Kidney epithelial cell (primary cell): ENCODE measurements around the gene SPRED2. TPM values are rescaled to one million over a fixed set of nuclear protein-coding genes. Genes with fewer than 3 reads are reported as not detected.

Source experiments
- DNase-seq: peaks from one replicate; pipeline ENCODE4 v3.0.0-alpha.2; 2010; ENCODE audit warnings: low read depth
- H3K27me3 ChIP-seq: 2 replicates; pipeline ENCODE4 v1.6.0; 2011; ENCODE audit warnings: low read length; ENCODE audit not compliant: control insufficient read depth, insufficient read depth
- H3K36me3 ChIP-seq: 2 replicates; pipeline ENCODE4 v1.5.1; 2011; ENCODE audit warnings: low read length; ENCODE audit not compliant: control insufficient read depth, insufficient read depth
- H3K4me3 ChIP-seq: 2 replicates; pipeline ENCODE4 v1.5.1; 2011; ENCODE audit warnings: low read depth, mild to moderate bottlenecking, control low read depth, low read length
- total RNA-seq: library from RNA; depleted of rRNA; stranded (reverse); fragments of >200 nt; gene quantifications from 2 replicates; pipeline ENCODE4 v1.2.3, GENCODE V29; 2015
- TF ChIP-seq, protein P1 (sequence below): IDR thresholded peaks from 2 replicates; pipeline ENCODE4 v1.5.1; 2011; ENCODE audit warnings: mild to moderate bottlenecking, moderate library complexity, low read length, control low read depth, inconsistent platforms; ENCODE audit not compliant: insufficient read depth, poor library complexity, severe bottlenecking

Gene SPRED2
- total RNA-seq, 1 donor from 2014 or later, result 18.4 TPM

DNA sequence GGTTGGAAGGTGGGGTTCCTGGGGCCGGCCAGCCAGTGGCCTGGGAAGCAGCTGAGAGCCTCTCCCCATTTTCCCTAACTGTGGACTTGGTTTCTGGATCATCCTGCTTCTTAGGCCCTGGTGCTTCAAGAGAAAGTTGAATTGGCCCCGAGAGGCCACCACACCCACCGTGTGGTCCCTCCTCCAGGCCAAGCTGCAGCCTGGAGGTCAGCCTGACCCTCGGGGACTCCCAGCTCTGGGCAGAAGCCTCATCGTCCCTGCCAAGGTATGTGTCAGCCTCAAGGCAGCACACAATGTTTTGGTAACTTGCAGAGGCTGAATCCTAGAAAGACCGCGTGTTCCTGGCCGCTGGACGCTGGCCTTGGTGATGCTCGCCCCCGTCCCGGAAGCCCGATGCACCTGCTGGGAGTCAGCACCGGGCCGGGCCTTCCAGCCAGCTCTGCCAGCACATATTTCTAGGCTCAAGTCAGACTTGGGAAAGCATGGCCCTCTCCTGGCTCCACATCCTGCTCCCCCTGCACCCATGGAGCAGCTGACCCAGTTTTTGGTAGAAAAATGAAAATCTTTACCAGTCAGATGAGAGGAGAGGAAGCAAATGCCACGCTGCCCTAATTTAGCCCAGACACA lies 132.2 kb downstream of the SPRED2 start:
- Histone ChIP-seq H3K27me3 (no peaks in the 10 kb centered on the region), H3K4me3 (no peak overlapping the region), H3K36me3 (no peaks in the 10 kb centered on the region)
- TF ChIP-seq, protein P1, sequence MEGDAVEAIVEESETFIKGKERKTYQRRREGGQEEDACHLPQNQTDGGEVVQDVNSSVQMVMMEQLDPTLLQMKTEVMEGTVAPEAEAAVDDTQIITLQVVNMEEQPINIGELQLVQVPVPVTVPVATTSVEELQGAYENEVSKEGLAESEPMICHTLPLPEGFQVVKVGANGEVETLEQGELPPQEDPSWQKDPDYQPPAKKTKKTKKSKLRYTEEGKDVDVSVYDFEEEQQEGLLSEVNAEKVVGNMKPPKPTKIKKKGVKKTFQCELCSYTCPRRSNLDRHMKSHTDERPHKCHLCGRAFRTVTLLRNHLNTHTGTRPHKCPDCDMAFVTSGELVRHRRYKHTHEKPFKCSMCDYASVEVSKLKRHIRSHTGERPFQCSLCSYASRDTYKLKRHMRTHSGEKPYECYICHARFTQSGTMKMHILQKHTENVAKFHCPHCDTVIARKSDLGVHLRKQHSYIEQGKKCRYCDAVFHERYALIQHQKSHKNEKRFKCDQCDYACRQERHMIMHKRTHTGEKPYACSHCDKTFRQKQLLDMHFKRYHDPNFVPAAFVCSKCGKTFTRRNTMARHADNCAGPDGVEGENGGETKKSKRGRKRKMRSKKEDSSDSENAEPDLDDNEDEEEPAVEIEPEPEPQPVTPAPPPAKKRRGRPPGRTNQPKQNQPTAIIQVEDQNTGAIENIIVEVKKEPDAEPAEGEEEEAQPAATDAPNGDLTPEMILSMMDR, result no peak
- DNase-seq, result no peak

DNA sequence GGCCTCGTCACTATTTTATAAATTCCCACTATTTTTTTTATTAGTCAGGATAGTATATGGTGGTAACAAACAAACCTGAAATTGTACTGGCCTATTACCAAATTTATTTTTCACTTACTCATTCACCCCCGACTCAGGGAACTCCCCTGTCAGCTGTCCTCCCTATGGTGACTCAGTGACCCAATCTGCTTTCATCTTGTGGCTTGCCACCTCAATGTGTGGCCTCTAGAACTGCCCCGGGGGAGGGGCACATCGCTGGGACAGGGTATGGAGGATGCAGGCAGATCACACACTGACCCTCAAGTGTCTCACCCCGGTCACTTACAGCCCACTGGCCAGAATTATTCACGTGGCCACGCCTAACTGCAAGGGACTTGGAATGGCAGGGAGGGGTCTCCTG lies 133.2 kb downstream of the SPRED2 start:
- no peaks in the 10 kb centered on the region for H3K36me3 ChIP-seq
- no peak overlapping the region for H3K4me3 ChIP-seq
- H3K27me3 ChIP-seq, result no peaks in the 10 kb centered on the region
- TF ChIP-seq, protein P1, result no peak
- no peak for DNase-seq

DNA sequence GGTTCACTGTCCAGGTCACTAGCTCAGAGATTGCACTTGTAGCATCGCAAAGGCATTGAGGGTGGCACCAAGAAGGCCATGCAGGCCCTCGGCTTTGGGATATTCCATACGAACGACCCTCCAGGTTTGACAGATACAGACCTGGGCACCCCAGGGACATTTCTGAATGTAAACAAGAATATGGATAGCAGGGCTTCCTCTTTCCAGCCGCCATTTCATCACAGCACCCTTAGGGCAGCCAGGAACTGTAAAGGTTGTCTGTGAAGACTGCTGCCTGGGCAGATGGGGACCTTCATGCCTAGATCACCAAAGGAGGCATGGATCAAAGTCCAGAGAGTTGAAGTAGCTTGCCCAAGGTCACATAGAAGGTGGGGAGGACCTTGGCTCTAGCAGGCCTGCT lies 134.3 kb downstream of the SPRED2 start:
- no peak for DNase-seq
- no peaks in the 10 kb centered on the region for H3K27me3 ChIP-seq
- TF ChIP-seq, protein P1, result no peak
- H3K4me3 ChIP-seq, result no peak overlapping the region
- no peaks in the 10 kb centered on the region for H3K36me3 ChIP-seq

DNA sequence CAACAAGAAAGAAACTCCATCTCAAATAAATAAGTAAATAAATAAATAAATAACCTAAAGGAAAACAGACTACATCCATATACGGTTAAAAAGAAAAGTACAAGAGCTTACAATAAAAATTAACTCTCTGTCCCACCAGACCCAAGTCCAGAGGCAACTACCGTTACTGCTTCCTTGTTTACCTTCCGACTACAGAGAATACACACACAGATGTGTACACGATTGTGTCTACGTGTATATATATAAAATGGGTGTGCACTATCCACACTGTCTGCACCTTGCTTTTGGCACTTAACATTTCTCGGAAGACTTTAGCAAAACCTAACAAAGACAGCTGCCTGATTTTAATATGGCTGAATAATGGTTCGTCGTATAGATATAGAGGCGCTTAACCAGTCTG lies 134.9 kb downstream of the SPRED2 start:
- Histone ChIP-seq H3K36me3 (no peaks in the 10 kb centered on the region), H3K4me3 (no peak overlapping the region), H3K27me3 (no peaks in the 10 kb centered on the region)
- no peak for DNase-seq
- TF ChIP-seq, protein P1, result no peak

DNA sequence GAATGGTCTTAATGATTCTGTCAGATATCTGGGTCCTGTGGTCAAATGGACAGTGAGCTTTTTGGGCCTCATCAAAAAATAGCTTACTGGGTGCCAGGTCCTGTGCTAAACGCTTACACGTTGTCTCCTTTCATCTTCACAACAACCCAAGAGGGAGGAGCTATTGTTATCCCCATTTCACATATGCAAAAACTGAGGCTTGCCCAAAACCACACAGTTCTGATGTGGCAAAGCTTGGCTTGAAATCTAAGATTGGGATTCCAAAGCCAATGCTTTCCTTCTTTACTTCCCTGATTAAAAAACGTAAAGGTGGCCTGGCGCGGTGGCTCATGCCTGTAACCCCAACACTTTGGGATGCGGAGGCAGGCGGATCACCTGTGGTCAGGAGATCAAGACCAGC lies 135.4 kb downstream of the SPRED2 start:
- DNase-seq, result no peak
- Histone ChIP-seq H3K36me3 (no peaks in the 10 kb centered on the region), H3K27me3 (no peaks in the 10 kb centered on the region), H3K4me3 (no peak overlapping the region)
- TF ChIP-seq, protein P1, result no peak

DNA sequence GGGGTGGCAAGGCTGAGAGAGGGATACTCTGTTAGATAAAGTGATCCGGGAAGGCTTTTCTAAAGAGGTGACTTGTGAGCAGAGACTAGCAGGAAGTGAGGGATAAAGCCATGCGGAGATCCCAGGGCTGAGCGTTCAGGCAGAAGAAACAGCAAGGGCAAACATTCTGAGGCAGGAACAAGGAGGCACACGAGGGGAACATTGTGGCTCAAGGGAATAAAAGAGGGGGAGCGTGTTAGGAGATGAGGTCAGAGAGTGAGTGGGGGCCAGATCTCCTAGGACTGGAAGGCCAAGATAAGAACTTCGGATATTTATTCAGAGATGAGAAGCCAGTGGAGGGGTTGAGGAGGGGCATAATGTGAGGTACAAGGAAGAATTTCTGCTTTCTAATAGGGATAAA lies 137.7 kb downstream of the SPRED2 start:
- DNase-seq, result no peak
- Histone ChIP-seq H3K27me3 (no peaks in the 10 kb centered on the region), H3K36me3 (no peaks in the 10 kb centered on the region), H3K4me3 (no peak overlapping the region)
- TF ChIP-seq, protein P1, result no peak
